Inferior parietal cortex (tissue), 1 donor: ENCODE data around the gene MAN1B1.
A peak's percentile ranks its signal among the peaks of the same experiment; 100 is the strongest.
"Not testable (repeated sequence)": the region's sequence is repeated elsewhere in the genome, so short reads cannot be mapped to it uniquely, and the experiment has no call there.

Source experiments
- DNase-seq: peaks from one replicate; pipeline ENCODE4 v3.0.0-alpha.2; 2016; ENCODE audit errors: extremely low spot score

Gene MAN1B1

DNA sequence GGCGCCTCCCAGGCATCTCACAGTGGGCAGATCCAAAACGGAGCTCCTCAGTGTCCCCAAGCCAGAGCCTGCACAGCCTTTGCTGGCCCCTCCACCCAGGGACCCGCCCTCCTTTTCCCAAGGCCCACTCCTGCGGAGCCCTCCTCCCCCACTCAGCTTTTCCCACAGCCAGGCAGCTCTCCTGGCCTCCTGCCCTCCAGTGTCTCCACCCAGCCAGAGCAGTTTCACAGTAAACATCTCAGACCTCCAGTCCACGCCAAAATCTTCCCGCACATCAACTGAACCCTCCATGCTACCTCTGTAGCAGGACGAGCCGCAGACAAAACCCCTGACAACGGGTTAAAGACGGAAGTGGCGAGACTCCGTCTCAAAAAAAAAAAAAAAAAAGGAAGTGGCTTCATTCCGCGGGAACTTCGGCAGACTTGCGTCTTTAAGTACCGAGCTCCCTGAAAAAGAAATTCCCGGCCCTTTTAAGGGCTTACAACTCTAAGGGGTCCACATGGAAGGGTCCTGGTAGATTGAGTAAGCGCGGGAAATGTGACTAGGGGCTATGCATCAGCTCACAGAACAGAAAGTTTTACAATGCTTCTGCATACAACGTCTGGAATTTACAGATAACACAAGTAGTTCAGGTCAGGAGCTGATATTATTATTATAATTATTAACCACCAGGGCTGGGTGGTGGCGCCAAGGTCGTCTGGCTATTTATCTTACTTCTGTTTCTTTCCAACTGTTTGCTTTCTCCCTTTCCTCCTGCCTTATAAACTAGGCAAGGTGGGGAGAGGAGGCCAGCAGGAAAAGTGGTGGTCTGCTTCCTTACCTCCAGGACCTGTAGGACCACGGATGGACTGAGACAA is 40.7 kb downstream of the MAN1B1 start:
- DNase-seq, result no peak

DNA sequence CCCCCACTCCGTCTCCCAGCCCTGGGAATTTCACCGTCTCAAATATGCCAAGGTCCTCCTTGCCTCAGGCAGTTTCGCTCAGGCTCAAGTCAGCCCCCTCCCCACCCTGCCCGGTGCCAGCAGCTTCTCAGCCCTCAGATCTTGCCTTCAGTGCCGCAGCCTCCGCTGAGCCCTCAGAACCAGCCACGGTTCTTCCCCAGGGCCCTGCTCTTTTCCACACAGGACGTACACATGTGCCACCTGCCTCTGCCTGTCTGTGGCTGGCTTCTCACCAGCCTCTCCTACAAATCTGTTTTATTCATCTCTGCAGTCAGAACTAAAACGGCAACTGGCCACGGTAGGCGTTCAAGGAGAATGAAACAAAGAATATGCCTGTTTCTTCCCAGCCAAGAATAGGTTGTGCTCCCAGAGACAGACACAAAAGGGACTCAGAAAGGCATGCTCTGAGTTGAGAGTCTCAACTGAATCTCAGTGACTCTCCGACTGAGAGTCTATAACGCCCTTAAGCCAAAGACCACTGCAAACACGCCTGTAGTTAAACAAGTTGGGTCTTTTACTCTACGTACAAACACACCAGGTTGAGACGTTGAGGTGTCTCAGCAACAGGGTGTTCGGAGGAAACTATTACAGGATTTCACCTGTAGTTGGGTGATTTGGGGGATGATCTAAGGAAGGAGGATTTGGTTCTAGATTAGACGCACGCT is 41.5 kb downstream of the MAN1B1 start:
- no peak for DNase-seq

DNA sequence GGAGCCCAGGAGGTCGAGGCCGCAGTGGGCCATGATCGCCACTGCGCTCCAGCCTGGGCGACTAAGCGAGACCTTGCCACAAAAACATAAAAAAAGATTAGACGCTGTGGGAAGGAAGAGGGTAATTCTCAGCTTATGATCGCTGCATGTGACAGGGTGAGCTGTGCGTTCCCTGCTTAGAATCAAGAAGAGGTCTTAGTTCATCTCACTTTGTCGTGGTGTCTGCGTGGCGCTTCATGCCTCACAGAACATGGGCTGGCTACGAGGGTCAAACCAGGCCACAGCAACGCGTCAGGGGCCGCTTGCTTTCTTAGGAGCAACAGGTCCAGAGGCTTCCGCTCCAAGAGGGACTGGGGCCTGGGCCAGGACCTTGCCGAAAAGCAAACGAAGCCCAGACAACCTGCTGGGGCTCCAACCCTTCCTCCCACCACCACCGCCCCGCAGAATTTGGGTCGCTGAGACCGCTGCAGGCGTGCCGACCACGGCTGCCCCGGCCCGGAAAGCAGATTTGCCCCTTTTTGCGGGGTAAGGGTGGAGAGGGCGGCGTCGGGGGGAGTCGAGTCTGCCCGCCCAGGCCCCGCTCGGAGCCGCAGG is 42.2 kb downstream of the MAN1B1 start:
- no peak for DNase-seq

DNA sequence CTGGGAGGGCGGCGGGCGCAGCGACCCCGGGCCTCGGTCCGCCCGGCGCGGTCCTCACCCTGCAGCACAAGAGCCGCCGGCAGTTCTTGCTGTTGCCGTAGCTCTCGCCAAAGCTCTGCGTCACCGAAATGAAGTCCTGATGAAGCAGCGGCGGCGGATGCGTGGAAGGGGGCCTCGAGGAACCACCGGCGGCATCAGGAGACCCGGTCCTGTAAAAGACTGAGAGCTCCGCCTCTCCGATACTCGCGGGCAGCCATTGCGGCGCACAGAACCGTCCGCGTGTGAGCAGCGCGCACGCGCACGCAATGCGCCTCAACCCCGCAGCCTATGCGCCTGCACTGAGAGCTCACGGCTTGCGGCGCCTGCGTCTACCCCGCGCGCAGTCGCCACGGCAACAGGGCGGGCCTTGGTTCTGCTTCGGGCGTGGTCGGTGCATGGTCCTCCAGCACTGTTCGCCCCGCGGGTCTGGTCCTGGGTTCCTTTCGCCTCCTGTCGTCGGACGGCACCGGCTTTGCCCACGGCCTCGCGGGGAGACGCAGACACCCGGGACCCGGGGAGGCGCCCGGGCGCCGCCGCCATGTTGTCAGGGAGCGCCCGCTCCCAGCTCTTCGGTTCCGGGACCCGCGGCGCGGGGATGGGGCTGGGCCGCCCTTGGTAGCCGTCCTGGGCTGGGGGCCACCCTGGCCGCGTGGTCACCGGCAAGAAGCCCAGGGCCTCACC is 42.8 kb downstream of the MAN1B1 start:
- peak; percentile 85 for DNase-seq

DNA sequence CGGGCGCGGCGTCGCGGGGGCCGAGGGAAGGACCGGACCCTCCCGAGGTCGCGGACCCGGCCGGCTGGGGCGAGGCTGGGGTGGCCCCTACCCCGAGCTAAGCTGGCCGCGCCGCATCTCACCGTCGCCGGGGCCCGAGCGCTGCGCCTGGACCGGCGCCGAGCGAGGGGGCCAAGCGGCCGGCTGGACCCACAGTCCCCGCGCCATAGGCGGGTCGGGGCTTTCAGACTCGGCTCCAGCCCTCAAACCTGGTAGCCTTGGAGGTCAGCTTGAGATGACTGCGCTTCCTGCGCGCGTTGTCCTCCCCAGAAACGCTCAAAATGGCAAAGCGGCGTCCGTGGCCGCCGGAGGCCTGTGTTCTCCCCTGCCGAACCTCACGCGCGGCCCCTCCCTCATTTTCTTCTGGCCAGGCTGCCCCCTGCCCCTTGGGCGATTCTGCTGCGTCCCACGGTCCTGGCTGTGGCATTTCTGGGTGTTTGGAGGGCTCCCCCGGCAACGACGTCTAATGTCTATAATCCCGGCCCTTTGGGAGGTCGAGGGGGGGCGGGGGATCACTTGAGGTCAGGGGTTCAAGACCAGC is 43.5 kb downstream of the MAN1B1 start:
- no peak for DNase-seq

DNA sequence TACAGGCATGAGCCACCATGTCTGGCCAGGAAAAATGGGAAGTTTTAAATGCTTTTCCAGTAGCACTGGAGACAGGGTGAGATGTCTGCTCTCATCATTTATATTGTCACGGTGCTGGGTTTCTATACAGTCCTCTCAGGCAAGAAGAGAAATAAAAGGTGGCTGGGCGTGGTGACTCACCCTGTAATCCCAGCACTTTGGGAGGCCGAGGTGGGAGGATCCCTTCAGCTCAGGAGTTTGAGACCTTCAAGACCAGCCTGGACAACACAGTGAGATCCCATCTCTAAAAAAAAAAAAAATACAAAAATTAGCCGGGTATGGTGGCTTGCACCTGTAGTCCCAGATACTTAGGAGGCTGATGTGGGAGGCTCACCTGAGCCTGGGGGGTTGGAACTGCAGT is 47.4 kb downstream of the MAN1B1 start:
- DNase-seq, result no peak

DNA sequence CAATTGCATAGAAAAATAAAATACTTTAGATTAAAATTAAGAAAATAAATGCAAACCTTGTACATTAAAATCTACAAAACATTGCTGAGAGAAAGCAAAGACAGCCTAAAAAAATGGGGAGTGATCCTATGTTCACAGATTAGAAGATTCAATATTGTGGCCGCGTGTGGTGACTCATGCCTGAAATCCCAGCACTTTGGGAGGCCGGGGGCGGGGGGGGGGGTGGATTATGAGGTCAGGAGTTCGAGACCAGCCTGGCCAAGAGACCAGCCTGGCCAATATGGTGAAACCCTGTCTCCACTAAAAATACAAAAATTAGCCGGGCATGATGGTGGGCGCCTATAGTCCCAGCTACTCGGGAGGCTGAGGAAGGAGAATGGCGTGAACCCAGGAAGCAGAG is 48.4 kb downstream of the MAN1B1 start:
- not testable (repeated sequence) for DNase-seq

DNA sequence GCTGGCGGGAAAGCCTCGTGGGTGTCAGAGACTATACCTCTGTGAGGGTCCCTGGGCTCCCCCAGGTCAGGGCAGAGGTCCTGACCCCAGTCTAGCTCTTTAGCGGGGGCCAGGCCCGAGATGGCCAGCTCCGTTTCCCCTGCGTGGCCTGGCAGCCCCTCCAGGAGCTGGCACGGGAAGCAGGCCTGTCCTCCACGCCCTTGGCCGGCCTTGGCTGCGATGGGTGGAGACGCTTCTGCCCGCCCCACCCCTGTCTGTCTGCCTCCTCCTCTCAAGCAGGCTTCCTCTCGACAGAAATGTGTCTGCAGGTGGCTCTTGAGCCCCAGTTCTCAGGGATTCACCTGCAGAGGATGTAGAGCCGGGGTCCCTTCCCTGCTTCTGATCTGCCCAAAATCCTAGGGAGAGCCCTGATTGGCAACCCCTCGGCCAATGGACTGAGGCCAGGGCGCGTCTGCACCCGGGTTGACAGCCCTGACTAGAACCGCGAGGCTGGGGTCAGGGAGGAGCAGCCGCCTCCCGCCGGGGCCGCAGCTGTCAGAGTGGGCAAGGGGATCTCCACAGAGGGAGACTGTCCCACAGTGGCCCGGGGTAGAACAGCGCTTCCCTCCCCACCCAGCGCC is 49.6 kb downstream of the MAN1B1 start:
- DNase-seq, result no peak

DNA sequence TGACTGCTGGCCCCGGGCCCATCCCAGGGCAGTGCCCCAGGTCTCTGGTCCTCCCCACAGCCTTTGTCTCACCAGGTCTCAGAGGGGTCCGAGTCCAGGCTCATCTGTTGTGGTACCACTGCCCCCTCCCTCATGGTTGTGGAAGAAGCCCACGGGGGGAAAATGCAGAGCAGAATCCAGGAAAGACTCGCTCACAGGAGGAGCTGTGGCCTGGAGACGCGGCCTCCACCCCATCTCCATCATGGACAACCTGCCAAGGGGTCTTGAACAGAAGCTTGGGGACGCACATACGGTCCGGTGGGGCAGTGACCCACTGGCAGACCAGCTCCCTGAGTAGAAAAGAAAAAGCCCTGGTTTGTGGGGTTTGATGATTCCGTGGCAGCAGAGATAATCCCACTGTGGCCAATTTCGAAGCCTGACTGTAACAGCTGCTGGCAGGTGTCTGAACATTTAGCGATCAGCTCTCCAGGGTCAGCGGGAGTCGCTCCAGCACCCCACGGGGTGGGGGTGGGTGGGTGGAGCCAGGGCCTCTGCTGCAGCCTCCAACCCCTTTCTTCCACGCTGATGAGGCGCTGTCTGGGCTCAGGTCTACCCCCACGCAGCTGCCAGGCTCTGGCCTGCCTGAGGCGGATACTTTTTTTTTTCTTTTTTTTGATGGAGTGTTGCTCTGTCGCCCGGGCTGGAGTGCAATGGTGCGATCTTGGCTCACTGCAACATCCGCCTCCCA is 50.3 kb downstream of the MAN1B1 start:
- no peak for DNase-seq

DNA sequence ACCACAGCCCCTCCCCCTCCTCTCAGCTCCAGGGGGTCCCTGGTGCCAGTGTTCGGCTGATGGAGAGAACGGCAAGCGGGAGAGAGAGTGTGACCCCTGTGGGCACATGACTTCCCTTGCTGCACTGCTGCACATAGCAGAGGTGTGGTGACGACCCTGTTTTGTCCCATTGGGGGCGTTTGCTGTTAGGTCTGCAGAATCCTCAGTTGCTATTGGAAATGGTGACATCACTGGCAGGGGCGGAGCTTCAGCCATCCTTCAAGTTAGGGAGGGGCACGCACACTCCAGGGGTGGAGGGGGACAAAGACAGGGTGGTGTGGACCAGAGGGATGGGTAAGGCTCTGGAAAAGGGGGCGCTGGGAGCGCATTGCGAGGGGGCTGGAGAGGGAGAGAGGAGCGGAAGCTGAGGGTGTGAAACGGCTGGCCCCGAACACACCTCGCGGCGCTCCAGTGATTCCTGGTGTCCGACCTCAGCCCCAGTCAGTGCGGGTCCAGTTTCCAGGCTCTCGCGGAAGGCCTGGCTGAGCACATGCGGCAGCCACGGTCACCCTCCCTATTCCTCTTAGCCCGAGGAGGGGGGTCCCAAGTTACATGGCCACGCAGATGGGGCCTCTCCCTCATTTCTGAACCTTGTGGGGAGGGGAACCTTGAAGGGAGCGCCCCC is 51.4 kb downstream of the MAN1B1 start:
- DNase-seq, result peak; percentile 64

DNA sequence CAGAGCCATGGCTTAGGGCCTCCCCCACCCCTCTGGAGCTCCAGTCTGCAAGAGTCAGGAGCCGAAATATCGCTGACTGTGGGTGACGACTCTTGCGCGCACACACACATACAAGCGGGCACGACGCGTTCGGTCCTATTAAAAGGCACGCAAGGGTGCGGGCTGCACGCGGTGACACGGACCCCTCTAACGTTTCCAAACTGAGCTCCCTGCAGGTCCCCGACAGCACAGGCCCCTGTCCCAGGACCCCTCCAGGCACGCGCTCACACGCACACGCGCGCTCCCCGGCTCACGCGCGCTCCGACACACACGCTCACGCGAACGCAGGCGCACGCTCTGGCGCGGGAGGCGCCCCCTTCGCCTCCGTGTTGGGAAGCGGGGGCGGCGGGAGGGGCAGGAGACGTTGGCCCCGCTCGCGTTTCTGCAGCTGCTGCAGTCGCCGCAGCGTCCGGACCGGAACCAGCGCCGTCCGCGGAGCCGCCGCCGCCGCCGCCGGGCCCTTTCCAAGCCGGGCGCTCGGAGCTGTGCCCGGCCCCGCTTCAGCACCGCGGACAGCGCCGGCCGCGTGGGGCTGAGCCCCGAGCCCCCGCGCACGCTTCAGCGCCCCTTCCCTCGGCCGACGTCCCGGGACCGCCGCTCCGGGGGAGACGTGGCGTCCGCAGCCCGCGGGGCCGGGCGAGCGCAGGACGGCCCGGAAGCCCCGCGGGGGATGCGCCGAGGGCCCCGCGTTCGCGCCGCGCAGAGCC is 52.1 kb downstream of the MAN1B1 start, which contains the start of gene GRIN1:
GRIN1 (plus strand) TSS at position 433 of the 746 bp plus-strand sequence. CDS start 333 bp downstream, outside the sequence.
- DNase-seq, result peak; percentile 47

DNA sequence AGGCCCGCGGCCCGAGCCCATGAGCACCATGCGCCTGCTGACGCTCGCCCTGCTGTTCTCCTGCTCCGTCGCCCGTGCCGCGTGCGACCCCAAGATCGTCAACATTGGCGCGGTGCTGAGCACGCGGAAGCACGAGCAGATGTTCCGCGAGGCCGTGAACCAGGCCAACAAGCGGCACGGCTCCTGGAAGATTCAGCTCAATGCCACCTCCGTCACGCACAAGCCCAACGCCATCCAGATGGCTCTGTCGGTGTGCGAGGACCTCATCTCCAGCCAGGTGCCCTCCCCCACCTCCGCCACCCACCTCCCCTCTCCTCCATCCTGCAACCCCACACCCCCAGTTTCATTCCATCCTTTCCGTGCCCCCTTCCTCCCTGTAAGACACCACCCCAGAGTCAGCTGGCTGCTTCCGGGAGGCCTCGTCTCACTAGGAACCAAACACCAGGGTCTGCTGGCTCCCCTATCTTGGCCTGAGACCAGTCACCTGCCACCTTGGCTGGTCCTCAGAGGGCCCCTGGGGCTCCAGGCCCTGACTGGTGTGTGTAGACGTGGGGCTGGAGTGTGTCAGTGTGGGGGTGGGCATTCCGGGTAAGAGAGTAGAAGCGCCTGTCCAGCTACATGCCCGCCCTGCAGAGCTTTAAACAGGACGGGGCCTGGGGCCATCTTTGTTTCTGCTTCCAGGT is 52.8 kb downstream of the MAN1B1 start:
- no peak for DNase-seq

DNA sequence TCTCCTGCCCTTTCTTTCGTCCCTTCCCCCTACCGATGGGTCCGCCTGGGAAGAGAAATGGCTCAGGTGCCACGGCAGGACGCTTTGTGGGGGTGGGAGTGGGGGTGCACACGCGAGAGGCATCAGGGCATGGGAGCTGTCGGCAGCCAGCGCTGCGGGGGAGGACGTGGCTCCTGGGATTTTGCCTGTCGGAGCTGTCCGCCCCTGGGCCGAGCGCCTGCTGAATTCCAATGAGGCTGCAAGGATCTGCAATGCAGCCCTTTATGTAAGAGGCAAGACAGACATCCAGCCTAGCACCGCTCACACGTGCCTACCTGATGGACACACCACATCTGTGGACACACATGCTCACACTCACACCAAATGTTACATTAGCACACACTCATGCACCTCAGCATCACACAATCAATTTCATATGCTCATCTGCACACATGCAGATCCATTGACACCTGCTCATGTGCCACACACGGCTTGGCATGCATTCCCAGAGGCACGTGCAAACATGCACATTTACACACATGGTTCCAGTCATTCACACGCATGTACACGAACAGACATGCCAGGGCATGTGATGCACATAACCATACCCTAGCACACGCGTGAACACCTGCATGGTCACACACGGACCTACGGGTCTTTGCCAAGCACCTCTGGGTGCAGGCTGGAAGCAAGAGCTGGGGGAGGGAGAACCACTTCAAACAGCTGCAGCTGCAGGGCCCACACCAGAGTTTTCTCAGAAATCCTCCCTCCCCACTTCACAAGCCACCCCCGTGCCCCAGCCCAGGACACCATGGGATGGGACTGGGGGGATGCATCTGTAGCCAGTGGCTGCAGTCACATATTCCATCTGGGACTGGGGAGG is 53.6 kb downstream of the MAN1B1 start:
- peak; percentile 47 for DNase-seq

DNA sequence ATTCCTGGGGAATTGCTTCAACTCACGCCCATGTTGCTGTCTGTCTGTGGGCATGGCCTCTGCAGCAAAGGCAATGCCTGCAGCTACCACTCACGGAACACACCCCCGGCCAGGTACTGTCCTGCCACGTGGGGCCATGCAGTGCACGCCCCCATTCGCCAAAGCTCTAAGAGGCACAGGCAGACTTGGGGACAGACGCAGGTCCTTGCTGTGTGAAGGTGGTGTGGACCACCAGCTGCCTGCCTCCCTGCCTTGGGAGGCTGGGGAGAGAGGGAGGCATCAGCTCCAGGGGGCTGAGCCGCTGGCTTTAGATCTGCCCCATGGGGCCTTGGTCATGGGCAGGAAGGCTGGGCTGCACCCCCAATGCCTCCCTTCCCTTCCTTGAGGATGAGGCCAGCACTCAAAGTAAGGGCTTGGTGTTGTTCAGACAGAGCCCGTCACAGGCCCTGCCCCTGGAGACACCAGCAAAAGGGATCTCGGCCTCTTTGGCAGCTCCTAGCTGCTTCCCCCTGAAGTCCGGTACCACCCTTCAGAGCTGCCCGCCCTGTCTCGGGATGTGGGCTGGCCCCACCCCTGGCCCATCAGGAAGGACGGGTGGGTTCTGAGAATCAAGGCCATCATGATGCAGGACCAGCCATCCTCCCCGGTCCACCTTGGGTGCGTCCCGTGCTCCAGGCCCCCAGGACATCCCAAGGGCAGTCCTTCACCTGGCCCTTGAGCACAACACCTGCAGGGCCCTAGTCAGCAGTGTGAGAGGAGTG is 54.4 kb downstream of the MAN1B1 start:
- DNase-seq, result no peak

DNA sequence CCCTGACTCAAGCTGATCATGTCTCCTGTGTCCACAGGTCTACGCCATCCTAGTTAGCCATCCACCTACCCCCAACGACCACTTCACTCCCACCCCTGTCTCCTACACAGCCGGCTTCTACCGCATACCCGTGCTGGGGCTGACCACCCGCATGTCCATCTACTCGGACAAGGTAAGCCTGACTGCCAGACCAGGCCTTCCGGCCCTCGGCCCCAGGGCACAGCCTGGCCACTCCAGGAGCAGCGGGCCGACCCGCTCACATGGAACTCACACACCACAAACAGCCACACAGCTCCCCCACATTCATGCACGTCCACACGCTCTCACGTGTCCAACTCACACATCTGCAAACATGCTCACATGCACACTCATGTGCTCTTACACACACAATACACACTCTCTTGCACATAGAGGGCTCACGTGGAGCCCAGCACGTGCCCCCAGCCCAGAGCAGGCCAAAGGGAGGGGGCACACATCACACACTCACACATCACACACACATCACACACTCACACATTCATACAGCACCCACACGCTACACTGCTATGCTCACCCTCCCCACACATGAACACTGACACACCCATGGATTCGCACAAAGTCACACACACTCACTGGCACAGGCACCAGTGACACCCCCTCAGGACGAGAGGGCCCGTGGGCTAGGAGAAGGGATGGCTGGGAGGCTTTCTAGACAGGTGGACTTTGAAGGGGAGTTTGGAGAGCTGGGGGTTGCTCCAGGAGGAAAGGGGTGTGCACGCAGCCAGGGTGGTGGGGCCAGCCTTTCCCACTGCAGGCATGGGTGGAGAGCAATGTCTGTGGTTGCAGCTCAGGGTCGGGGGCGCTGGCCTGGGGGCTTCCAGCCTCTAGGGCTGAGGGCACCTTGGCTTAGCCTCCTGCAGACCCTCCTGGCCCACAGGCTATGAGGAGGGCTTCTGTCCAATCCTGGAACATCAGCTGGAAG is 55.5 kb downstream of the MAN1B1 start:
- no peak for DNase-seq

DNA sequence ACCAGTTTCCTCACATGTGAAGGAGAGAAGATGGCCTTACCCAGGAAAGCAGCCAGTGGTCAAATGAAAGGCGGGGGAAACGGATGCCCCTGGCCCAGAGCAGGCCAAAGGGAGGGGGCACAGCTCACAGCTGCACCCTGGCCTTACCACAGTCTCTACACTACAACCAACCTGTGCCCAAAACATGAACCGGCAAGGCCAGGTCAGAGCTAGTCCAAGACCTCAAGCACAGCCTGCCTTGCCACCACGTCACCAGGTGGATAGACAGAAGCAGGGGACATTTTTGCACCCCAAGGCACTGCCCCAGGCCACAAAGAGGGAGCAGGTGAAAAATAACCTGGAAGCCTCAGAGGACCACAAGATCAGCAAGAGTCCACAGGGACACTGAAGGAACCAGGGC is 56.7 kb downstream of the MAN1B1 start:
- DNase-seq, result no peak
